KBM-7 (cell line): ENCODE results near the gene GOLGA6L26.
"Not testable (repeated sequence)": the region's sequence is repeated elsewhere in the genome, so short reads cannot be mapped to it uniquely, and the experiment has no call there.

Experiments
- DNase-seq: peaks from one replicate; pipeline ENCODE4 v3.0.0-alpha.2; 2015
- in situ Hi-C: fragments of 300-500 bp; cut with MboI; formaldehyde crosslinking; loops from 2 replicates; pipeline ENCODE4 v1.14.3; 2020; ENCODE audit warnings: low sequenced_read_pairs, low pct_unique_long_range_greater_than_20kb, mixed read lengths

Gene GOLGA6L26, protein sequence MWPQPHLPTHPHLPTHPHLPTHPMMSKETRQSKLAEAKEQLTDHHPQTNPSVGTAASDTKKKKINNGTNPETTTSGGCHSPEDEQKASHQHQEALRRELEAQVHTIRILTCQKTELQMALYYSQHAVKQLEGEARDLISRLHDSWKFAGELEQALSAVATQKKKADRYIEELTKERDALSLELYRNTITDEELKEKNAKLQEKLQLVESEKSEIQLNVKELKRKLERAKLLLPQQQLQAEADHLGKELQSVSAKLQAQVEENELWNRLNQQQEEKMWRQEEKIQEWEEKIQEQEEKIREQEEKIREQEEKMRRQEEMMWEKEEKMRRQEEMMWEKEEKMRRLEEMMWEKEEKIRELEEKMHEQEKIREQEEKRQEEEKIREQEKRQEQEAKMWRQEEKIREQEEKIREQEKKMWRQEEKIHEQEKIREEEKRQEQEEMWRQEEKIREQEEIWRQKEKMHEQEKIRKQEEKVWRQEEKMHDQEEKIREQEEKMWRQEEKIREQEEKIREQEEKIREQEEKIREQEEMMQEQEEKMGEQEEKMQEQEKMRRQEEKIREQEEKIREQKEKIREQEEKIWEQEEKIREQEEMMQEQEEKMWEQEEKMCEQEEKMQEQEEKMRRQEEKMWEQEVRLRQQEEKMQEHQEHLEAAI

DNA sequence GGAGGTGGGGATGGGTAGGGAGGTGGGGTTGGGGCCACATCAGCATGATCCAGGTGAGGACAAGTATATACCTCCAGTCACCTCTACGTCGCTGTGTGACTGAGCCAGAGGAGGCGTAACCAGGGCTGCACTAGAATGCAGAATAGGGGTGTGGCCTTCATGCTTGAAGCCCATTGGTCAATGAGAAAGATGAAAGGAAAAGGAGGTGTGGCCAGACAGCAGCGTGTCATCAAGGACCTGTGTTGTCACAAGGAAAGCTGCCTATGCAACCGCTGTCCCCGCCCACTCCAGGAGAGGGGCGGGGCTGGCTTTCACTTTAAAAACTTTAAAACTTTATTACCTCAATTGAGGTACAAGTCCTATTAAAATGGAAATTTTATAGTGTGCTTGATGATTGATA, at the start of gene GOLGA6L26:
Gene GOLGA6L26 (minus strand): TSS at position 101 of the 400 bp plus-strand sequence. CDS start 61 bp downstream, at position 40.
- DNase-seq, in situ Hi-C loops: not testable (repeated sequence)

DNA sequence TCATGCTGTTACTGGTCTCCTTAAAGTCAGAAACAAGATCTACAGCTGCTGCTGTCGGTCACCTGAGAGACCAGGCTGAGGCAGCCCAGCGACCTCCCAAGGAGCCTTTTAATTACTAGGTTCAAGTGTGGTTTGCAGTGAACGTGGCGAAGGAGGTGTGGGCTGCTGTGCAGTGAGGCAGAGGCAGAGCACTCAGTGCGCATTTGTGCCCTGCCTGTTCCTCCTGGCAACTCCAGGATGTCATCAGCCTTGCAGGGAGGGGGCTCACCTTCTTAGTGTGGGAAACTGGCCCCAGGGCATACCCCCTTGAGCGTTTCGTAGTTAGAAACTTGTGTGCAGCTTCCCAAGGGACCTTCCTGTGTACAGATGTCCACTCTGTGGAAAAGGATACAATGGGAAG, 47.2 kb upstream of the GOLGA6L26 start:
- in situ Hi-C loops, DNase-seq: not testable (repeated sequence)

DNA sequence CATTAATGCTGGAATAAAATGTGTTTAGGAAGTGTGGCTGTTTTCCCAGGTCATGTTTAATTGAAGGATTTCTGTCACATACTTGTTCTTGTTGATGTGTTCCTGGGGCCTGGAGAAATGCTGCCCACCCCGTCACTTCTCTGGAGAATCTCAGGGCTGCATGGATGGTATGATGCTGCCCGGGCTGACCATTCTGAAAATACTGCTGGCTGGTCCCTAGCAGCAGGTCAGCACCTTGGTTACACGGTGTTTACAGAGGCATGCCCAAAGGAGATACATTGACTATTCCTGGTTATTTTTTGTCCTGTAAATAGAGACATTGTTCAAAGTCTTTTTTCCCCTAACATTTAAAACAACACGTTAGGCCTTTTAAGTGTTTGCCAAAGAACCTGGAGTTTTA, 46.7 kb upstream of the GOLGA6L26 start:
- in situ Hi-C loops, DNase-seq: not testable (repeated sequence)

DNA sequence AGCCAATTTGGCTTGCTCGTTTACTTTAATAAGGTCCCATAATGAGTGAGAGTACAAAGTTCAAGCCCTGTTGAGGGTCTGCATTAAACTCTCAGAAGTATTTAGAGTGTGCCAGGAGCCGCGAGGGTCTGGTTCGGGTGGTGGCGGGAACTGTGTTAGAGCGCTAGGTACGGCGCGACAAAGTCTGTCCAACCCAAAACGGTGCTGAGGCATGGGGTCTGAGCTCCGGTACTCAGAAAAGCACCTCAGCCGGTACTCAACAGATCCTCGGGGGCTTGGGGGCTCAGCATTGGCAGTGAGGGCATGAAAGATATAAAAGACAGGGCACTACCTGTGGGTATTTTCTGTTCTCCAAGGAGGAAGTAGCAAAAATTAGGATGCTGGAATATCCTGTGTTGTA, 45.0 kb upstream of the GOLGA6L26 start:
- DNase-seq, in situ Hi-C loops: not testable (repeated sequence)

DNA sequence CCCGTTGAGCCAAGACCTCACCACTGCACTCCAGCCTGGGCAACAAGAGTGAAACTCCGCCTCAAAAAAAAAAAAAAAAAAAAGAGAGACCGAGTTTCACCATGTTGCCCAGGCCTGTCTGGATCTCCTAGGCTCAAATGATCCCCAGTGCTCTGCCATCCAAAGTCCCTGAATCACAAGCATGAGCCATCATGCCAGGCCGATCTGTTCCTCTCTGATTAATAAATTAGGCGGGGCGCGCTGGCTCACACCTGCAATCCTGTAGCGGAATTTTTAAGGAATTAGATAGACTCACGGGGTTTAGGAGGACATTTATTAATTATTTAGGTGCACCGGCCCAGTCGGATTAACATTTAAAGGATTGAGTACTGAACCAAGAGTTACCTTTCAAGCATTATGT, 40.2 kb upstream of the GOLGA6L26 start:
- in situ Hi-C loops, DNase-seq: not testable (repeated sequence)

DNA sequence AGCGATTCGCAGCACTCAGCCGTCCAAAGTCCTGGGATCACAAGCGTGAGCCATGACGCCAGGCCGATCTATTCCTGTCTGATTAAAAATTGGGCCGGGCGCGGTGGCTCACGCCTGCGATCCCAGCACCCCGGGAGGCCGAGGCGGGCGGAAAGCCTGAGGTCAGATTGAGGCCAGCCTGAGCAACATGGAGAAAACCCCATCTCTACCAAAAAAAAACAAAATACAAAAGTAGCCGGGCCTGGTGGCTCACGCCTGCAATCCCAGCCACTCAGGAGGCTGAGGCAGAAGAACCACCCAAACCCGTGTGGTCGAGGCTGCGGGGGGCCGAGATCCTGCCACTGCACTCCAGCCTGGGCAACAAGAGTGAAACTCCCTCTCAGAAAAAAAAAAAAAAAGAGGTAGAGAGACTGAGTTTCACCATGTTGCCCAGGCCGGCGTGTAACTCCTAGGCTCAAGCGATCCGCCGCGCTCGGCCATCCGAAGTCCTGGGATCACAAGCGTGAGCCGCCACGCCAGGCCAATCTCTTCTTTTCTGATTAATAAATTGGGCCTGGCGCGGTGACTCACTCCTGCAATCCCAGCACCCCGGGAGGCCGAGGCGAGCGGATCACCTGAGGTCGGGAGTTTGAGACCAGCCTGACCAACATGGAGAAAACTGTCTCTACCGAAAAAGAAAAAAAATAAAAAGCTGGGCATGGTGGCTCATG, 39.0 kb upstream of the GOLGA6L26 start:
- DNase-seq, in situ Hi-C loops: not testable (repeated sequence)

DNA sequence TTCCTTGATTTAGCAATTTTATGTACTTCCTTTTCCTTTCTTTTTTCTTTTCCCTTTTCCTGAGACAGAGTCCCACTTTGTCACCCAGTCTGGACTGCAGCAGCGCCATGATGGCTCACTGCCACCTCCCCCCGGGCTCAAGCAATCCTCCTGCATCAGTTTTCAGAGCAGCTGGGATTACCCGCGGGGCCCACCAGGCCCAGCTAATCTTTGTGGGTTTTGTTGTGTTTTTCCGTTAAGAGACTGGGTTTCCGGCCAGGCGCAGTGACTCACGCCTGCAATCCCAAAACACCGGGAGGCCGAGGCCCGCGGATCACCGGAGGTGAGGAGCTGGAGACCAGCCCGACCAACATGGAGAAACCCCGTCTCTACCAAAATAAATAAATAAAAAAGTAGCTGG, 38.3 kb upstream of the GOLGA6L26 start:
- no peak for DNase-seq

DNA sequence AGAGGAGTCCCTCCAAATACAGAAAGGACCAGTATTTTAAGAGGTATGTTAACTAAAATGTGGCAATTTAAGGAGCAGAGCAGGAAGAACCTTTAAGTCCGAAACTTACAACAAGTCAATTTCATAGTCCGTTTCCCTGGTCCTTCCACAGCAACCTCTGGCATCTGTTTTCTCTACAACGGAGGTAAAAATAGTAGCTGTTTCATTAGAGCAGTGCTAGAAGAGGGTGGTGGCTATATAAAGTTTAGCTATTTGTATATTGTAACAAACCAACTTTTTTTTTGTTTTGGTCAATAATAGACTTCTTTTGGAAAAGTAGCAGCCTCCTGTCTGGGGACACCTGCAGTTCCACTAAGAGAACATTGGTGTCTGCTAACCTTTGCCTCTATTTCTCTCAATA, 37.9 kb upstream of the GOLGA6L26 start:
- DNase-seq, in situ Hi-C loops: not testable (repeated sequence)

More for the DNA sequence above, 38.3 kb upstream of the GOLGA6L26 start:
- in situ Hi-C loops = no loop called here

DNA sequence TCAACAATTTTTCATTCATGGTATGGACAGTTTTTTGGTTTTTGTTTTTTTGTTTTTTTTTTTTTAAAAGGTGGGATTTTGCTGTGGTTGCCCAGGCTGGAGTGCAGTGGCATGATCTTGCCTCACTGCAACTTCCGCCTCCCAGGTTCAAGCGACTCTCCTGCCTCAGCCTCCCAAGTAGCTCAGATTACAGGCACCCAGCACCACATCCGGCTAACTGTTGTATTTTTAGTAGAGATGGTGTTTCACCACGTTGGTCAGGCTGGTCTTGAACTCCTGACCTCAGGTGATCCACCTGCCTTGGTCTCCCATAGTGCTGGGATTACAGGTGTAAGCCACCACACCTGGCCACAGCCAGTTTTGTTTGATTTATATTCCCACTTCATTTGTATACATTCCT, 37.1 kb upstream of the GOLGA6L26 start:
- in situ Hi-C loops, DNase-seq: not testable (repeated sequence)

DNA sequence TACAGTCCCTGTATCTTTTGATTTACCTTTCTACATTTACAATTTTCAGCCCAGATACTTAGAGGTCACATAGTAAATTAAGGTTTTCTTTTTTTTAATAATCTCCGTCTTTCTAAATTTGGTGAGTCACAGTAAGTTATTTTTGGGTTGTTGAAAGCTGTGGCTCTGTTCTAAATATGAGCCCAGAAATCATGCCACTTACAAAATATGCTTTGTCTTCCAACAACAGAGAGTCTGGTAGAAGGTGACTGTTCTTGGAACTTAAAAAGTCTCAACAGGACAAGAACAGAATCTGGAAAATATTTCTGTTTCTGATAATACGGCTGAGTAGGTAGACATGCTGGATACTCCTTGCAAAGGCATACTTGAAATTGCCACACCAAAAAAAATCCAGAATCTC, 36.6 kb upstream of the GOLGA6L26 start:
- in situ Hi-C loops = no loop called here

DNA sequence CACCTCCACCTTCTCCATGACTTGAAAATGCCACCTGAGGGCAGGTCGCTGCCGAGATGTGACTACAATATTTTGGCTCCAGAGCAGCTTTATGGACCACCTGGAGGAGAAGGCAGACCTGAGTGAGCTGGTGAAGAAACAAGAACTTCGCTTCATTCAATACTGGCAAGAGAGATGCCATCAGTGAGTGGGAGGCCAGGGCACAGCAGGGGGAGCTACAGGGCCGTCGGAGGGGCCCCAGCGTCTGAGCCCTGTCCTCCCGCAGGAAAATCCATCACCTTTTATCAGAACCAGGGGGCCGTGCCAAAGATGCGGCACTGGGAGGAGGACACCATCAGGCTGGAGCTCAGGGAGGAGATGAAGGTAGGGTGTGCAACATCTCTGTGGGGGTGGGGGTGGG, 30.3 kb upstream of the GOLGA6L26 start:
- DNase-seq, in situ Hi-C loops: not testable (repeated sequence)

More for the DNA sequence above, 36.6 kb upstream of the GOLGA6L26 start:
- no peak for DNase-seq

DNA sequence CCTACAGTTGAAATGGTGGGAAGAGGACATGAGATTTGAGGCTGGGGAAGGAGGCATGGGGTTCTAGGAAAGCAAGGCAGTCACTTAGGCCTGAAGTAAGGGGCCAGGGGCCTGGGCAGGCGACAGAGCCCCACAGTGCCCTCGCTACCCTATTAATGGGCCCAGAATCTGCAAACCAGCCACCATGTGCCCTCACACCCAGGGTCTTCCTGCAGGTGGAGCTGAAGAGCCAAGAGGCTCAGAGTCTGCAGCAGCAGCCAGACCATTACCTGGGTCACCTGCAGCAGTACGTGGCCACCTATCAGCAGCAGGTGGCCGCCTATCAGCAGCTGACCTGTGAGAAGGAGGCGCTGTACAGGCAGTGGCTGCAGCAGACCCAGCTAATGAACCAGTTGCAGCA, 28.6 kb upstream of the GOLGA6L26 start:
- in situ Hi-C loops, DNase-seq: not testable (repeated sequence)

DNA sequence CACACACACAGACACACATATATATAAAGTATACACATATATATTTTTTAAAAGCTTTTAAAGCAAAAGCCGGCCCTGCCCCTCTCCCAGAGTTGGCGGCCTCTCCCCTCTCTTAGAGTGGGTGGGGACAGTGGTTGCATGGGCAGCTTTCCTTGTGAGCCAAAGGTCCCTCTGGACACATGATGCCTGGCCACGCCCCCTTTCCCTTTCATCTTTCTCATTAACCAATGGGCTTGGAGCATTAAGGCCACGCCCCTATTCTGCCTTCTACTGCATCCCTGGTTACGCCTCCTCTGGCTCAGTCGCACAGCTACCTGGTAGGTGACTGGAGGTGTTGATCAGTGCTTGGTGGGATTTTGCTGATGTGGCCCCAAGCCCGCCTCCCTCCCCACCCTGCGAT, 20.5 kb upstream of the GOLGA6L26 start, which contains the start of gene GOLGA8S:
Gene GOLGA8S (plus strand): TSS at position 301 of the 400 bp plus-strand sequence. CDS start 62 bp downstream, at position 363.
- in situ Hi-C loops, DNase-seq: not testable (repeated sequence)

DNA sequence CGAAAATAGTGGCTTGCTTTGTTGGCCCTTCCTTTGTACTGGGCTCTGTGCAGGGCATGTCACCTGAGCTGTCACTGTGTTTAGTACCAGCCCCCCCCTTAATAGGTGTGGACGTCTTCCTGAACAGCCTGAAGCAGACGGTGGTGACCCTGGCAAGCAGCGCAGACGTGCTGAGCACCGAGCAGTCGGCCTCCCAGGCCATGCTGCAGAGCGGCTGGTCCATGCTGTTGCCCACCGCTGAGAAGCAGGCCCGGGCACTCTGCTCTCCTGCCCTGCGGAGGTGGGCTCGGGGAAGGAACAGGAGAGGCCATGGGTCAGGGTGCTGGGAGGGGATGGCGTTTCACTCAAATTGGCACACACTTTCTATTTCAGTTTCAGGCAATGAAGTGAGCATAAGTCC, 22.8 kb downstream of the GOLGA6L26 start:
- DNase-seq, in situ Hi-C loops: not testable (repeated sequence)

DNA sequence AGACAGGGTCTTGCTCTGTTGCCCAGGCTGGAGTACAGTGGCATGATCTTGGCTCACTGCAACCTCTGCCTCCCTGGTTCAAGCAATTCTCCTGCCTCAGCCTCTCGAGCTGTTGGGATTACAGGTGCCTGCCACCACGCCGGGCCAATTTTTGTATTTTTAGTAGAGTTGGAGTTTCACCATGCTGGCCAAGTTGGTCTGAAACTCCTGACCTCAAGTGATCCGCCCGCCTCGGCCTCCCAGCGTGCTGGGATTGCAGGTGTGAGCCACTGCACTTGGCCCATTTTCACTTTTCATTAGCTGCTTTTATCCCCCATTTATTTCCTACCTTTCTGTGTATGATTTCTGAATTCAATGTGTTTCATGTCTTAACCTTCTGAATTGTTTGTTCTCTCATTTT, 28.1 kb downstream of the GOLGA6L26 start:
- DNase-seq, in situ Hi-C loops: not testable (repeated sequence)

DNA sequence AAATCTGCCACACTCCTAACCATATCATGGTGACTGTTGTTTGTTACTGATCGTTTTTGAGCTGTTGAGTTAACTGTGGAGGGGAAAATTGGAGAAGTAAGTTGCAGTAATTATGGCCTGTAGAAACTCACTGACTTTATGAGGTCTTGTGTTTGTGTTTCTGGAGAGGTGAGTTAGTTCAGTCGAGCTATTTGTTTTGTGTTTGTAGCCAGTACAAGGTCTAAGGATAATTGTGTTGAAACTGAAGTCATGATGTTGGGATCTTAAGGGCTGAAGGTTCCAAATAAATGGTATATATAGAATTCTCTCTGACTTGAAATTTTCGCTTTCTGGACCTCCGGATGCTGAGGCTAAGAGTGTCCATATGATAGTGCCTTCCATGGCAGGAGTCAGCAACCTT, 29.2 kb downstream of the GOLGA6L26 start:
- peak; percentile 29 for DNase-seq
- in situ Hi-C loops = not testable (repeated sequence)

DNA sequence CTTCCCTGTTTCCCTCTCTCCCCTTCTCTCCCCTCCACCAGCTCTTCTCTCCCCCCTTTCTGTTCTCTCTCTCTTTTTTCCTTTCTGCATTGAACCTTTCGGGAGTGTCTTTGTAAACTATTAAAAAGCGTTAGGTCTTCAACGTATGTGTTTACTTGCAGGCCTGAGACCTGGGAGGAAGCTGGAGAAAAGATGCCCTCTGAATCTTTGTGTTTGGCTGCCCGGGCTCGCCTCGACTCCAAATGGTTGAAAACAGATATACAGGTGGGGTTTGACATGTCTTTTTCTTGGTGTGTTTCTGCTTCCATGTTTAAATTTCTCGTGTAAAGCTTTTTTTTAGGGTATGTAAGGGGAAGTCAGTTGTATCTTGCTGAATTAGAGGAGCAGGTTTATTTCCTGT, 29.7 kb downstream of the GOLGA6L26 start:
- in situ Hi-C loops = not testable (repeated sequence)
- peak; percentile 15 for DNase-seq

DNA sequence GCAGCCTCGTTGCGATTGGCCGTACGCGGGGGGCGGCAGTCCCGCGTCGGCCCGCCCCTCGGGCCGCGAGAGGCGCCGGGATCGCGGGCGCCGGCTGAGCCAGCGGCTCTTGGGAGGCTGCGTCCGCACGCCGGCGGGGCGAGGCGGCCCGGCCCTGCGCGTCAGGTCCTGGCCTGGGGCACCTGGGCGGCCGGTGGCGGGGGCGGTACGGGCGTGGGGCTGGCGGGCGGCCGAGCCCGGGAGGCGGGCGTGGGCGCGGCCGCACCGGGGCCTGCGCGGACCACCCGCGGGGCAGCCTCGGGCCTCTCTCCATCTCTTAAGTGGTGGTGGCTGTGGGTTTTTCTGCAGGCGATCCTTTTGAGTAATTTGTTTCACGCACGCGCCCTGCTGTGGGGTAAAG, 30.3 kb downstream of the GOLGA6L26 start:
- DNase-seq, in situ Hi-C loops: not testable (repeated sequence)

DNA sequence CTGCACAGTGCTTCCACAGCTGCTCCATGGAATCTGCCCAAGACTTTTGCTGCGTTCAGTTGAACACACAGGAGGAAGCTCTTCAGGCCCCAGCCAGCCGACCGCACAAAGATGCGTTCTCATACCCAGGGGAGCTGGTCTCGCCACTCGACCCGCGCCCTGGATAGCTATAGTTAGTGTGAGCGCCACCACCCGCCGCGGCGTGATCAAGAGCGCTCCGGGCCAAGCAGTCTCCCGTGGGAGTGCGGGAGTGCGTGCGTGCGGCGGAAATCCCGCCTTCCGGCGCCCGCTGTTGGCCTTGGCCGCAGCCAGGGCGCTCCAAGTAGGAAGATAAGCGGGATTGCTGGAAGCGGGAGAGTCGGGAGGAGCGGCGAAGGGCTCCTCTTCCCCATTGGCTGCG, 30.8 kb downstream of the GOLGA6L26 start:
- DNase-seq, in situ Hi-C loops: not testable (repeated sequence)
